Gastroesophageal sphincter (tissue), 3 donors: Measurements from ENCODE around the gene LARGE1.

Experiments used
- POLR2A ChIP-seq, 2 donors: fragments of 450-650 bp; IDR thresholded peaks; one replicate each; pipeline ENCODE4 v1.6.1; 2017; ENCODE audit warnings: antibody characterized with exemption in 2 of 2, mild to moderate bottlenecking in 2 of 2, moderate library complexity in 1 of 2
- POLR2AphosphoS5 ChIP-seq: sonication (generic); formaldehyde crosslinking; IDR thresholded peaks from one replicate; pipeline ENCODE4 v1.6.1; 2017; ENCODE audit warnings: antibody characterized with exemption
- TF ChIP-seq, protein P1 (sequence below), 4 experiments: fragments of 200-600 bp in 2 of 4; fragments of 450-650 bp in 2 of 4; sonication (generic) in 1 of 4; IDR thresholded peaks; one replicate each; pipeline ENCODE4 v1.5.1; 2017 to 2019; ENCODE audit warnings: antibody characterized with exemption in 4 of 4, mild to moderate bottlenecking in 2 of 4, moderate library complexity in 2 of 4

GRCh38 chr22:33851821-33852384 lies 68.4 kb downstream of the LARGE1 start:
- TF ChIP-seq, protein P1, sequence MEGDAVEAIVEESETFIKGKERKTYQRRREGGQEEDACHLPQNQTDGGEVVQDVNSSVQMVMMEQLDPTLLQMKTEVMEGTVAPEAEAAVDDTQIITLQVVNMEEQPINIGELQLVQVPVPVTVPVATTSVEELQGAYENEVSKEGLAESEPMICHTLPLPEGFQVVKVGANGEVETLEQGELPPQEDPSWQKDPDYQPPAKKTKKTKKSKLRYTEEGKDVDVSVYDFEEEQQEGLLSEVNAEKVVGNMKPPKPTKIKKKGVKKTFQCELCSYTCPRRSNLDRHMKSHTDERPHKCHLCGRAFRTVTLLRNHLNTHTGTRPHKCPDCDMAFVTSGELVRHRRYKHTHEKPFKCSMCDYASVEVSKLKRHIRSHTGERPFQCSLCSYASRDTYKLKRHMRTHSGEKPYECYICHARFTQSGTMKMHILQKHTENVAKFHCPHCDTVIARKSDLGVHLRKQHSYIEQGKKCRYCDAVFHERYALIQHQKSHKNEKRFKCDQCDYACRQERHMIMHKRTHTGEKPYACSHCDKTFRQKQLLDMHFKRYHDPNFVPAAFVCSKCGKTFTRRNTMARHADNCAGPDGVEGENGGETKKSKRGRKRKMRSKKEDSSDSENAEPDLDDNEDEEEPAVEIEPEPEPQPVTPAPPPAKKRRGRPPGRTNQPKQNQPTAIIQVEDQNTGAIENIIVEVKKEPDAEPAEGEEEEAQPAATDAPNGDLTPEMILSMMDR (IDR thresholded peaks at IDR 0.05) = no peak
- TF ChIP-seq POLR2A (IDR thresholded peaks at IDR 0.05) (no peak), POLR2AphosphoS5 (no peak)
